GM19023 (cell line): ENCODE data around the gene SCYGR2.
A peak's percentile ranks its signal among the peaks of the same experiment; 100 is the strongest.

Source experiments
- ATAC-seq: cut with Tn5 transposase; IDR thresholded peaks from one replicate; pipeline ENCODE4 v1.9.1; 2021; ENCODE audit warnings: mild to moderate bottlenecking, moderate library complexity; ENCODE audit not compliant: unreplicated experiment

SCYGR2 gene

GRCh38 chr2:227612546-227613271 lies 14.0 kb downstream of the SCYGR2 start:
- ATAC-seq = no peak

GRCh38 chr2:227613272-227613660 lies 14.6 kb downstream of the SCYGR2 start:
- no peak for ATAC-seq

GRCh38 chr2:227614246-227614645 lies 15.6 kb downstream of the SCYGR2 start:
- ATAC-seq = no peak

GRCh38 chr2:227614740-227615139 lies 16.0 kb downstream of the SCYGR2 start, which contains the start of gene SCYGR3:
TSS of gene SCYGR3 (minus strand) at chr2:227614840. CDS start at chr2:227614840, 0 bp downstream.
- no peak for ATAC-seq

- no peak for ATAC-seq
Measured at GRCh38 chr2:227615181-227615580, 16.5 kb downstream of the SCYGR2 start.

- ATAC-seq = no peak
Measured at GRCh38 chr2:227615906-227616305, 17.2 kb downstream of the SCYGR2 start.

GRCh38 chr2:227616631-227617030 lies 17.9 kb downstream of the SCYGR2 start:
- ATAC-seq = no peak

GRCh38 chr2:227617316-227618230 lies 18.9 kb downstream of the SCYGR2 start, which contains the start of gene SCYGR4:
TSS of gene SCYGR4 (plus strand) at chr2:227617498. CDS start at chr2:227617498, 0 bp downstream.
- ATAC-seq = no peak

- ATAC-seq = no peak
Measured at GRCh38 chr2:227623226-227623625, 24.5 kb downstream of the SCYGR2 start.

- no peak for ATAC-seq
Measured at GRCh38 chr2:227625420-227625819, 26.7 kb downstream of the SCYGR2 start.

- no peak for ATAC-seq
Measured at GRCh38 chr2:227626580-227627151, 28.0 kb downstream of the SCYGR2 start.

- ATAC-seq = peak; percentile 99
Measured at GRCh38 chr2:227627769-227628168, 29.1 kb downstream of the SCYGR2 start.

GRCh38 chr2:227629435-227629834 lies 30.7 kb downstream of the SCYGR2 start:
- no peak for ATAC-seq

- ATAC-seq = no peak
Measured at GRCh38 chr2:227630322-227630721, 31.6 kb downstream of the SCYGR2 start.

GRCh38 chr2:227632827-227633226 lies 34.1 kb downstream of the SCYGR2 start:
- no peak for ATAC-seq

GRCh38 chr2:227634201-227634600 lies 35.5 kb downstream of the SCYGR2 start:
- no peak for ATAC-seq

- ATAC-seq = no peak
Measured at GRCh38 chr2:227642656-227643055, 44.0 kb downstream of the SCYGR2 start.

- no peak for ATAC-seq
Measured at GRCh38 chr2:227643990-227644551, 45.4 kb downstream of the SCYGR2 start.
